Stimulated activated CD4-positive, alpha-beta T cell treated with anti-CD3 and anti-CD28 coated beads, Interleukin-12 subunit alpha, Interleukin-12 subunit beta, amount 100 ng/mL, for 24 hours (primary cell): ENCODE results near the gene ZYX.
A peak's percentile ranks its signal among the peaks of the same experiment; 100 is the strongest.

Experiments
- DNase-seq, 2 experiments: peaks; one replicate each; pipeline ENCODE4 v3.0.0-alpha.2; 2020; ENCODE audit warnings: low read depth in 2 of 2

The ZYX gene

GRCh38 chr7:143362131-143363015 is 18.8 kb upstream of the ZYX start, which contains the start of gene FAM131B:
FAM131B (minus strand) TSS chr7:143362713; CDS start chr7:143362603, 110 bp downstream.
- DNase-seq, result no peak

- no peak for DNase-seq
Measured at GRCh38 chr7:143363016-143363937, 17.9 kb upstream of the ZYX start.

GRCh38 chr7:143367972-143368371 is 13.2 kb upstream of the ZYX start:
- DNase-seq, result no peak

- no peak for DNase-seq
Measured at GRCh38 chr7:143368387-143368786, 12.8 kb upstream of the ZYX start.

GRCh38 chr7:143369678-143370651 is 11.2 kb upstream of the ZYX start:
- DNase-seq, result no peak

GRCh38 chr7:143372070-143372469 is 9.1 kb upstream of the ZYX start:
- DNase-seq, result no peak

- no peak for DNase-seq
Measured at GRCh38 chr7:143373255-143373794, 7.8 kb upstream of the ZYX start.

- no peak for DNase-seq
Measured at GRCh38 chr7:143374561-143374960, 6.6 kb upstream of the ZYX start.

- no peak for DNase-seq
Measured at GRCh38 chr7:143375298-143376034, 5.7 kb upstream of the ZYX start.

- DNase-seq, result no peak
Measured at GRCh38 chr7:143376396-143376795, 4.7 kb upstream of the ZYX start.

GRCh38 chr7:143379611-143380259 is 1.4 kb upstream of the ZYX start:
- no peak for DNase-seq

GRCh38 chr7:143380260-143380645 is 892 bp upstream of the ZYX start:
- peak; percentile 68 to 85 for DNase-seq

GRCh38 chr7:143381427-143382125 is 431 bp downstream of the ZYX start:
- no peak for DNase-seq

GRCh38 chr7:143382126-143382790 is 1.1 kb downstream of the ZYX start:
- DNase-seq, result no peak

- DNase-seq, result no peak
Measured at GRCh38 chr7:143382791-143383641, 1.9 kb downstream of the ZYX start.

GRCh38 chr7:143383642-143383957 is 2.5 kb downstream of the ZYX start:
- no peak for DNase-seq

GRCh38 chr7:143384148-143384547 is 3.0 kb downstream of the ZYX start:
- DNase-seq, result no peak
